Effector memory CD8-positive, alpha-beta T cell (primary cell): Measurements from ENCODE around the gene GATAD2A.
A peak's percentile ranks its signal among the peaks of the same experiment; 100 is the strongest.
"Not testable (repeated sequence)": the region's sequence is repeated elsewhere in the genome, so short reads cannot be mapped to it uniquely, and the experiment has no call there.

Experiments used
- ATAC-seq: fragments of 150-1000 bp; cut with Tn5 transposase; replicated peaks from 2 replicates; pipeline ENCODE4 v1.10.0; 2021; ENCODE audit warnings: mild to moderate bottlenecking, moderate library complexity
- DNase-seq, 3 experiments: peaks; one replicate each; pipeline ENCODE4 v3.0.0; 2021
- H3K27ac Mint-ChIP-seq, 2 donors: one replicate each; pipeline ENCODE4 v1.8.0; 2022; ENCODE audit warnings: mild to moderate bottlenecking in 2 of 2, mixed read lengths in 2 of 2, moderate library complexity in 2 of 2
- H3K27me3 Mint-ChIP-seq, 2 donors: one replicate each; pipeline ENCODE4 v1.8.0; 2022; ENCODE audit warnings: mixed read lengths in 2 of 2
- H3K36me3 Mint-ChIP-seq: one replicate; pipeline ENCODE4 v1.8.0; 2022; ENCODE audit warnings: mild to moderate bottlenecking, moderate library complexity, mixed read lengths; ENCODE audit not compliant: insufficient read depth
- H3K4me1 Mint-ChIP-seq, 2 donors: one replicate each; pipeline ENCODE4 v1.8.0; 2022; ENCODE audit warnings: low read depth in 2 of 2, mixed read lengths in 2 of 2
- H3K4me3 Mint-ChIP-seq, 2 donors: one replicate each; pipeline ENCODE4 v1.8.0; 2022; ENCODE audit warnings: mild to moderate bottlenecking in 2 of 2, mixed read lengths in 2 of 2, moderate library complexity in 2 of 2
- H3K9me3 Mint-ChIP-seq, 2 donors: one replicate each; pipeline ENCODE4 v1.8.0; 2022; ENCODE audit warnings: mixed read lengths in 2 of 2

The GATAD2A gene

GRCh38 chr19:19451429-19452242 lies 46.2 kb downstream of the GATAD2A start:
- no peaks in the 10 kb centered on the region for H3K27me3 Mint-ChIP-seq

GRCh38 chr19:19452243-19453124 lies 47.0 kb downstream of the GATAD2A start:
- DNase-seq (peak in 2 of 3 experiments; percentile 21 to 40), ATAC-seq (peak; percentile 43)
- H3K9me3 Mint-ChIP-seq: no peaks in the 10 kb centered on the region
- H3K27ac Mint-ChIP-seq: peak overlapping the region; percentile 93 to 97
- H3K4me3 Mint-ChIP-seq: peak overlapping the region; percentile 79 to 87
- H3K4me1 Mint-ChIP-seq: peaks cover 46 to 54% of the 10 kb centered on the region in 2 donors
- H3K36me3 Mint-ChIP-seq: peaks cover 38% of the 10 kb centered on the region
- H3K27me3 Mint-ChIP-seq: no peaks in the 10 kb centered on the region

More at GRCh38 chr19:19451429-19452242, 46.2 kb downstream of the GATAD2A start:
- DNase-seq (peak; percentile 47 to 63 (median 49)), ATAC-seq (peak; percentile 83)
- Mint-ChIP-seq H3K9me3 (no peaks in the 10 kb centered on the region), H3K36me3 (peaks cover 43% of the 10 kb centered on the region), H3K4me1 (peaks cover 48 to 56% of the 10 kb centered on the region in 2 donors), H3K4me3 (peak overlapping the region; percentile 79 to 87), H3K27ac (peak overlapping the region; percentile 93 to 97)

- Mint-ChIP-seq H3K27ac (peak overlapping the region; percentile 93 to 97), H3K4me3 (peak overlapping the region; percentile 79 to 87), H3K9me3 (no peaks in the 10 kb centered on the region), H3K27me3 (no peaks in the 10 kb centered on the region), H3K4me1 (peaks cover 47 to 51% of the 10 kb centered on the region in 2 donors), H3K36me3 (peaks cover 35% of the 10 kb centered on the region)
- DNase-seq (no peak), ATAC-seq (no peak)
Measured at GRCh38 chr19:19453125-19453454, 47.6 kb downstream of the GATAD2A start.

GRCh38 chr19:19455166-19455919 lies 49.9 kb downstream of the GATAD2A start:
- not testable (repeated sequence) for DNase-seq, H3K27me3 Mint-ChIP-seq, ATAC-seq, H3K4me3 Mint-ChIP-seq, H3K9me3 Mint-ChIP-seq
- peaks cover 41% of the 10 kb centered on the region for H3K36me3 Mint-ChIP-seq
- H3K4me1 Mint-ChIP-seq: peaks cover 61 to 65% of the 10 kb centered on the region in 2 donors
- H3K27ac Mint-ChIP-seq: peak overlapping the region in 1 of 2 donors; percentile 97

- DNase-seq: no peak
- Mint-ChIP-seq H3K9me3 (no peaks in the 10 kb centered on the region), H3K27me3 (no peaks in the 10 kb centered on the region), H3K4me1 (peaks cover 67 to 70% of the 10 kb centered on the region in 2 donors), H3K27ac (peak overlapping the region; percentile 97 to 99), H3K4me3 (peak overlapping the region in 1 of 2 donors; percentile 94), H3K36me3 (peaks cover 34% of the 10 kb centered on the region)
- ATAC-seq: no peak
Measured at GRCh38 chr19:19457671-19458070, 52.2 kb downstream of the GATAD2A start.

GRCh38 chr19:19458110-19458816 lies 52.8 kb downstream of the GATAD2A start:
- Mint-ChIP-seq H3K27me3 (no peaks in the 10 kb centered on the region), H3K4me3 (peak overlapping the region; percentile 90 to 94), H3K9me3 (no peaks in the 10 kb centered on the region), H3K4me1 (peaks cover 68 to 71% of the 10 kb centered on the region in 2 donors), H3K27ac (peak overlapping the region; percentile 97 to 99), H3K36me3 (peaks cover 29% of the 10 kb centered on the region)
- no peak for ATAC-seq
- no peak for DNase-seq

- Mint-ChIP-seq H3K9me3 (no peaks in the 10 kb centered on the region), H3K27ac (peak overlapping the region; percentile 97 to 99), H3K4me1 (peaks cover 72 to 77% of the 10 kb centered on the region in 2 donors), H3K27me3 (no peaks in the 10 kb centered on the region), H3K4me3 (peak overlapping the region; percentile 90 to 94), H3K36me3 (peaks cover 29% of the 10 kb centered on the region)
- DNase-seq (no peak), ATAC-seq (peak; percentile 12)
Measured at GRCh38 chr19:19459073-19459472, 53.6 kb downstream of the GATAD2A start.

- no peaks in the 10 kb centered on the region for H3K27me3 Mint-ChIP-seq
- DNase-seq: peak; percentile 61 to 63 (median 61)
Measured at GRCh38 chr19:19459707-19460251, 54.3 kb downstream of the GATAD2A start.

GRCh38 chr19:19460258-19460731 lies 54.8 kb downstream of the GATAD2A start:
- Mint-ChIP-seq H3K4me1 (peaks cover 84% of the 10 kb centered on the region in 2 donors), H3K4me3 (peak overlapping the region; percentile 90 to 94), H3K27me3 (no peaks in the 10 kb centered on the region), H3K36me3 (peaks cover 41% of the 10 kb centered on the region), H3K9me3 (no peaks in the 10 kb centered on the region), H3K27ac (peak overlapping the region; percentile 97 to 99)
- DNase-seq (no peak), ATAC-seq (peak; percentile 23)

More at GRCh38 chr19:19459707-19460251, 54.3 kb downstream of the GATAD2A start:
- H3K9me3 Mint-ChIP-seq: no peaks in the 10 kb centered on the region
- peak; percentile 66 for ATAC-seq
- peak overlapping the region; percentile 97 to 99 for H3K27ac Mint-ChIP-seq
- H3K4me3 Mint-ChIP-seq: peak overlapping the region; percentile 90 to 94
- H3K36me3 Mint-ChIP-seq: peaks cover 36% of the 10 kb centered on the region
- peaks cover 79 to 80% of the 10 kb centered on the region in 2 donors for H3K4me1 Mint-ChIP-seq

GRCh38 chr19:19460761-19461265 lies 55.3 kb downstream of the GATAD2A start:
- Mint-ChIP-seq H3K27me3 (no peaks in the 10 kb centered on the region), H3K4me1 (peaks cover 84 to 85% of the 10 kb centered on the region in 2 donors), H3K4me3 (peak overlapping the region; percentile 90 to 94), H3K36me3 (peaks cover 42% of the 10 kb centered on the region), H3K27ac (peak overlapping the region; percentile 97 to 99), H3K9me3 (no peaks in the 10 kb centered on the region)
- ATAC-seq (peak; percentile 62), DNase-seq (peak; percentile 49 to 59 (median 52))

- ATAC-seq: no peak
- Mint-ChIP-seq H3K4me3 (peak overlapping the region; percentile 90 to 94), H3K27ac (peak overlapping the region; percentile 97 to 99), H3K9me3 (no peaks in the 10 kb centered on the region), H3K27me3 (no peaks in the 10 kb centered on the region), H3K4me1 (peaks cover 85 to 87% of the 10 kb centered on the region in 2 donors), H3K36me3 (peaks cover 44% of the 10 kb centered on the region)
- DNase-seq: no peak
Measured at GRCh38 chr19:19461306-19461670, 55.8 kb downstream of the GATAD2A start.
